HG03064 (cell line): ENCODE data around the gene CTBP2.

ENCODE experiments used
- ATAC-seq: cut with Tn5 transposase; IDR thresholded peaks from one replicate; pipeline ENCODE4 v1.9.1; 2021; ENCODE audit warnings: low read depth; ENCODE audit not compliant: unreplicated experiment

CTBP2 gene

GRCh38 chr10:125055446-125055845, 104.9 kb downstream of the CTBP2 start:
- ATAC-seq, result no peak

DNA sequence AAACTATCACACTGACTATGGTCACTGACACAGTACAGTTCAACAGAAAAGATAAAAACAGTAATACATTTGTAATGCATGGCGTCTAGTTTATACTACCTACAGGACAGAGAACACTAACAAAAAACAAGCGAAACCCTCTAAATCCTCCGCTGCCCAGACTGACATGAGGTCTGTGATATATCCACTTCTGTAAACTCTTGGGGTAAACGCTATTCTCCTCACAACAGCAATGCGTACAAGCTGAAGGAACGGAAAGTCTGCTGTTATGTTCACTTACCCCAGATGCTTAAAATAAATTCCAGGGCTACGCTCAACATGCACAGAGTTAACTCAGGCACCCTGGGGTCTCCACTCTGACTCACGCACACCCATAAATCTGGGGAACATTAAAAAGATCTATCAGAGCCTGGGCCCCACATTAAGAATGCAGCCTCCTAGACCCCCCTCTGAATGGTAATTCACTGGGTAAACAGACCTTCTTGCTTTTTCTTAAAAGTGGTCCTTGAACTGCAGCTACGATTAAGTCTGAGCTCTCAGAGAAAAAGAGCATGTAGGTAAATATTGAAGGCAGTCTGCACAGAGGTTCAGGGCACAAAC, 105.6 kb downstream of the CTBP2 start:
- ATAC-seq, result no peak

GRCh38 chr10:125054216-125054615, 106.1 kb downstream of the CTBP2 start:
- no peak for ATAC-seq

DNA sequence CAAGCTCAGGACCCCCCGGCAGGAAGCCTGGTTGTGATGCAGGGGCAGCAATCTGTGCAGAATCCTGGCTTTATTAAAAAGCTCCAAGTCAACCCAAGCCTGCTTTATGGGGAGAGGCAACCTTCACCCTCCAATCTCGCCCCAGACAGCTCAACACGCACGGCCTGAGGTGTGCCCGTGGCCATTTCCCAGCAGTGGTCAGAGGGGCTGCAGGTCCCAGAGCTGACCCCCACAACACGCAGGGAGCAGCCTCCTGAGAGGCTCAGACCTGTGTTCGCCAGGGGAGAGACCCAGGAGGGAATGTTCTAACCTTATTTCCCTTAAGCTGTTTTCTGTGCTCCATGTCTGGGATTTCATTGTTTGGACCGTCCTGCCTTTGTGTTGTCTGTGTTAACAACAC, 108.2 kb downstream of the CTBP2 start:
- ATAC-seq, result no peak

DNA sequence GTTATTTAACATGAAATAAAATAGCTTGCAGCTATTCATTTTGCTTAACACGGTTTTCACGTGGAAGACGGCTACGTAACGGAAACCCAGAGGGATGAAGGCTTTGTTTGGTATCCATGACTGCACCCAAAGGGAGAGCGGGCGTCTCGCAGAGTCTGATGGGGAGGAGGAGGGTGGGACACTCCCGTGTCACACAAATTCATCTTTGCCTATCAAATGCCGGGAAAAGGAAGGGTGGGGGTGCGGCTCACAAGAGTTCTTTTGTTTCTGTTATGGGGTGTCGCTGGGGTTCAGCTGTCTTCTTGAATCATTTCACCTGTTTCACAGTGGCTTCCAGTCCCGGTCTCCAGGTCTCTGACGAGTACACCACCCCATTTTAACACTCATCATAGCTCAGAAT, 110.0 kb downstream of the CTBP2 start:
- ATAC-seq, result no peak

DNA sequence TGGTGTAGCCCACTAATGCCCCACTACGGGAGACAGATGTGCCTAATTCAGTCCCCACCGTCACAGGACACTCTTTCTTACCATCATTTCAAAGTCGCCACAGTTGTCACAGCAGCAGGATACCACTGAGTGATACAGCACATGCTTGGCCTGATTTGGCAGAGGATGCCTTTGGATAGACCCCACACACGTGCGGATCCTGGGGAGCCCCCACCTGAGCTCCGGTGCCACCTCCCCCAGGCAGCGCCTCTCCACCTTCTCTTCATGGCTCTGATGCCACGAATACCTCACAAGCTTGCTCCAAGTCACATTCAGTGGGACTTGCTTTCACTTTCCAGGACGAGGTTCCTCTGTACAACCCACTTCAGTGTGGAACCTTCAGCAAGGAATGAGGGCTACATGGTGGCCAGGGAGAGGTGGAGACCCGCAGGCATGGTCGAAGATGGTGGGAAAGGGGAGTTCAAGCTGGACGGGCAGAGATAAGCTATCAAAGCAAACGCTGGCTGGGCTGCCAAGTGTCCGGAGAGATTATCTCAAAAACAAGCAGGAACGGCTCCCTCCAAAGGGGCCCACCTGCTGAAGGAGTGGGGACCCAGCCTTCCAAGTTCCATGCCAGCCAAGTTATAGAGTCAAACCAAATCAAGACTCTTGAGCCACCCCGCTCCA, 111.0 kb downstream of the CTBP2 start:
- no peak for ATAC-seq

- peak; percentile 82 for ATAC-seq
Measured at GRCh38 chr10:125048094-125048864, 112.1 kb downstream of the CTBP2 start.

- ATAC-seq, result no peak
Measured at GRCh38 chr10:125043841-125044658, 116.3 kb downstream of the CTBP2 start.

DNA sequence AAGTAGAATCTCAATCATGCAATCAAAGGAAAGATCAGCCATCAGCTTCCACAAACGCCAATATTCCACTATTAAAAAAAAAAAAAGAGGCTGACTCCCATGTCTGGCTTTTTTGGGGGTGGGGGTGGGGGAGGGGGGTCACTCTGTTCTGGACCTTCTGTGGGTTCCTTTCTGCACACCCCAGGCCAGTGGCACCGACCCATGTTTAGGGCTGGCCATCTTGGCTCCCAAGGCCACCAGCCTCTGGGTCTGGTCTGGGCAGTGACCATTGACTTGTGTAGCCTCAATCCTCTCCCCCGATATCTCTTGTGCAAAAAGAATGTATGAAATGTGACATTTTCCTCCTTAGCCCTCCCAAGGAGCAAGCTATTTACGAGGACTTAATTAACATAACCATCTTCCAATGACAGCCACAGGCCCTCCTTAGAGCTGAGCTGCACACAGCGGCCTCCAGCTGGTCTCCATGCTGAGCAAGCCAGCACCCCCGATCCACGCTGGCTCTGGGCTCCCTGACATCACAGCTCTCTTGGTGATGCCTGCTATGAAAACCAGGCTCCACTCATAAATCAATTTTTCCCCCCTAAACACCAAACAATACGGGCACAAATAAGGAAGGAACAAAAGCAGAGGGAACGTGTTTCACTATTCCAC, 118.4 kb downstream of the CTBP2 start:
- ATAC-seq, result no peak

DNA sequence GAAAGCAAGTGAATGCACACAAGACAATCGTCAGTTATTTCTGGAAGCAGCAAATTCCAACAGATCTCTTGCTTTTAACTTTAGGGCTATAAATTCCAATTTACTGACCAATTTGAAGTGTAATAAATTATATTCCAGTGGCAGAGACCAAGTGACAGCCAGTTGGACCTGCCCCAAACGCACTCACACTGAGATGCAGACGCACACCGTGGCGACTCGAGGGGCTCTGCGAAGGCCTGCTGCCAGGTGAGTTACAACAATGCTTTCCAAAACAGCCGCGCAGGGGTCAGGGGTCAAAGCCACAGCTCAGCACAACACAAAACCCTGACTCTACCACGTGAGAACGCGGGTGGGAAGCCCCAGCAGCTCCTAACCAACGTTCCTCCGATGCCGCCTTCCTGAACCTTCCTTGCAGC, 121.0 kb downstream of the CTBP2 start:
- ATAC-seq, result no peak

GRCh38 chr10:125038637-125039036, 121.7 kb downstream of the CTBP2 start:
- ATAC-seq, result no peak

DNA sequence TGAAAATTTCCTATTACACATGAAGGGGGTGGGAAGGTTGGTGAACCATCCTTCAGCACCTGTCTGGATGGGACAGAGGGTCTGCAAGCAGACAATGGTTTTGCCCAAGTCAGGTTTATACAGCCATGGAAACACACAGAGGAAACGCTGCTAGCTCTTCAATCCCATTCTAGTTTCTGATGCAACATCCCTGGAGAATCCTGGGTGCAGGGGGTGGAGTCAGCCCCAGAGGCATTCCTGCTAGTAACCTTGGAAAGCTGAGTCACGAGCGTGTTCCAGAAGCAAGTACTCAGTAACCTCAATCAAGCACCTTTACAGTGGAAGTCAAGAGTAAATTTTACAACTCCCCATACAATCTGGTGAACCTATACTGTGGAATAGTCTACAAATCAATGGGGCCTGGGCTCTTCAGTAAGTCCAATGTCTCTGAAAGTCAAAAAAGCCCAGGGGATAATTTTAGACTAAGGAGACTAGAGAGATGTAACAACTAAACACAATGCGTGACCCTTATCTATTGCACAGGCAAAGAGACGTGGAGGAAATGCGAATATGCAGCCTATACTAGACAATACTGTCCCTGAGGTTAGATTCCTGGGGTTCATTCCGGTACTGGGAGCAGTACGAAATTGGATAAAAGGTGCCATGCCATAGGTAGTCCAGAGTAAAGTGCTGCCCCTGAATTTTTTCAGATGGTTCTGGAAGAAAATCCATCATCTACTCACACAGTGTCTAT, 123.1 kb downstream of the CTBP2 start:
- no peak for ATAC-seq

DNA sequence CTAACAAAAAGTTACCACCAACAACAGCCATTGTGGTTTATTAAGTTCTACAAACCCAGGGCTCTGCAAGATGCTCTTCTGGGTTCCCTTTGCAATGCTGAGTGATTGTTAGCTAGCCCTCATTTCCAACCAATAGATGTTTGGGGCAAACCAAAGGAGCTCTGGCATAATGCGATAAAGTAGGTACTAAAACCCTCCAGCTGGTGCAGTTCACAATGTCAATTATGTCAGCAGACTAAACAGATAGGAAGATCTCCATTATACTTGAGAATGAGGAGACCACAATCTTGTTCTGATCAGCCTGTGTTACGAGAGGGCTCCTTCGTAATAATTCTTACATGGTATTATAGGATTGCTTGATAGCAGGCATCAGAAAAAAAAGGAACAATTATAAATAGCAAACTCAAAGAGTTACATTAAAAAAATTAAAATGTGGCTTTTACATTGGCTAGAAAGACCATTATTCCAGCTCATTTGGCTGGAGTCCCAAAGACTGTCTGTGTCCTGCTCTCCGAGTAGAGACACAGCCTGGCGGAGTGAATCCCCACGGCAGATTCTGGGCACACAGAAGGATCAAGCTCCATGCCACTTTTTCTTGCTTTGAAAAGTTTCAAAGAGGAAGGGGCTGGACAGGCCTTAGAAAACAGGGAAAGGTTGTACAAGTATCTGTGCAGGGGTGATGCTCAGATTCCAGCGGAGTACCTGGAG, 124.6 kb downstream of the CTBP2 start:
- no peak for ATAC-seq

GRCh38 chr10:125035136-125035535, 125.2 kb downstream of the CTBP2 start:
- no peak for ATAC-seq

DNA sequence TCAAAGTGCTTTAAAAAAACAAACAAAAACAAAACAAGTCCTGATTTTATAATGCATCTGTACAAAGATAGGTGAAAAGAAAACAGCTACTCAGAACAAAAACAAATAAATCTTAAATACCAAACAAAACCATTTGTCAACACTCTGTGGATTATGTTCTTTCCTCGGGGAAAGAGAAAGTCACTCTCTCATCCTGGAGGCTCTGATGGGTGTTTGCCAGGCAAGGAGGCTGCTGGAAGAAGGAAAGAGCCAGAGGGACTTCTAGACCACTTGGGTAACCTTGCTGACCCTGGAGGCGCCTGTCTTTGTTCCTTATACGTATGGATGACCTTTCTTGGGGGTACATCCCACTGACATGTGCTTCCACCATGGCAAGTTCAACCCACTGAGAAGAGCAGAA, 125.7 kb downstream of the CTBP2 start:
- no peak for ATAC-seq

DNA sequence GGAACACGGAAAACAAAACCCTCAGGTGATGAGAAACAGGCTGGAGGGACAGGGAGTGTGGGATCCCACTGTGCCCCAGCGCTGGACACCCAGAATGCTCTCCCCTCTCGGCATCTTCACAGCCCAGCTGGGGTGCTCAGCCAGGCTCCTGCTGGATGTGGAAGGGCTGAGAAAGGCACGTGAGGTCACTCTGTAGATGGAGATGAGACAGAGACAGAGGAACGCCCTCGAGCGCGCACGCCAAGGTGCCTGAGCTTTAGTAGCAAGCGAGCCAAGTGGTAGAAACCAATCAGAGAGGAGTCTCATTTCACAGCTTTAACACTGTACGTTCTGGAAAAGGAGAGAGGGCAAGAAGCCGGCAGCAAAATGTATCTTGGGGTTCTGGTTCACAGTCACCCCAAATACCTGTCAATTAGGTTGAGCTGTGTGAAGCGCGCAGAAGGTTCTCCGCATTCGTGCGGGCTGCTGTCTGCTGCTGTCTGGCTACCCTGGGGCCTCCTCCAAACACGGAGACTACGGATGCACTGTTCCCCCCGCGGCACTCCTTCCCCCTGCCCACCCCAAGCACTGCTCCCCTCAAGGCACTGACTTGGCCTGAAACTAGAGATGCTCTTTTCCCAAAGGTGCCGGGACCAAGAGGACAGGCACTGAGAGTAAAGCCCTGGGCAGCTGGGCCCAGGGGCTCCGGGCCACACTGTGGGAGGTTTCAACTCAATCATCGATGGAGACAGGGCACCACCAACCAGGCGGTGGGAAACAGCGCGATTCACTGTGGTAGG, 127.0 kb downstream of the CTBP2 start:
- ATAC-seq, result no peak

GRCh38 chr10:125032474-125033020, 127.8 kb downstream of the CTBP2 start:
- ATAC-seq, result no peak

DNA sequence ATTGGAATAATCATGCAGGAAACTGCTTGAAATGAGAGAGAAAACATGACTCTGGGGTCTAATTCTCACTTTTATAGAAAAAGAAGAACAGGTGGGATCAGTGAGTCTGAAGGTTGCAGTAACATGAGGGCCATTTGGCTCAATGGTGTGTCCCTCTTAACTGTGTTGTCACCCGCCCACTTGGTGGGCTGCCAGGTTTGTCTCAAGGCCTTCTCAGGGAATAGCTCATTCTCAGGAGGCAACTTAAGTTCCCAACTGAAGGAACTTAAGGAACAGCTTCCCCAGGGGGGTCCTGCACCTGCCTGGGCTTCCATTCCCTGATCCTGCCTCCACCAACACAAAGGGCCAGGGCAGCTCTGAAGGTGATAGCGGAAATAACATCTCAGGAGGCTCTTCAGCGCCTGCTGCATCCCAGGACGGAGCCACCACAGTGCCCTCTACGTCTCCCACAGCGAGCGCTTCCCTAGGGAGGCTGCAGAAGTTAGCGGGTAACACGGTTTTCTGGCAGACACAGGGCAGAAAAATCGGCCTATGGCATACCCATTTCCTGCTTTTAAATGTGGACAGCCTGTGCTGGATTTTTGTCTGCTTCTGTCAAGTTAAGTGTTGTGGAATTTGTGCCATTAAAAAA, 129.7 kb downstream of the CTBP2 start:
- ATAC-seq, result no peak
